ENCODE results near the gene PPP2R2C.

DNA sequence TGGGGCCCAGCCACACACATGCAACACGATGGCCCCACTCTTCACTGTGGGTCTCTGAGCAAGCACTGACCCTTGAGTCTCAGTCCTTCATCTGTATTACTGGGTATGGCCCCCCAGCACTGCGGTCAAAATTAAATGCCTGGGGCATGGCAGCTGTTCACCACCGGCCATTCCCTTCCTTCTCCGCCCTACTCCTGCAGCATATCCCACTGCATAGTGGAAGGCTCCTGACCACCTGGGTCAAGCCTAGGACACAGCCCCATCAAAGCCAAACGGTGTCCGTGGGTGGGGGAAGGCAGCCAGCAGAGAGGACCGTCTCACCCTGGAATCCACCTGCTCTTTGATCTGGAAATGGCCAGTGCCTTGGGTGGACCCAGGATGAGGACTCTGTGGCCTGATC lies 30.7 kb downstream of the PPP2R2C start:
- TF ChIP-seq, protein P1, sequence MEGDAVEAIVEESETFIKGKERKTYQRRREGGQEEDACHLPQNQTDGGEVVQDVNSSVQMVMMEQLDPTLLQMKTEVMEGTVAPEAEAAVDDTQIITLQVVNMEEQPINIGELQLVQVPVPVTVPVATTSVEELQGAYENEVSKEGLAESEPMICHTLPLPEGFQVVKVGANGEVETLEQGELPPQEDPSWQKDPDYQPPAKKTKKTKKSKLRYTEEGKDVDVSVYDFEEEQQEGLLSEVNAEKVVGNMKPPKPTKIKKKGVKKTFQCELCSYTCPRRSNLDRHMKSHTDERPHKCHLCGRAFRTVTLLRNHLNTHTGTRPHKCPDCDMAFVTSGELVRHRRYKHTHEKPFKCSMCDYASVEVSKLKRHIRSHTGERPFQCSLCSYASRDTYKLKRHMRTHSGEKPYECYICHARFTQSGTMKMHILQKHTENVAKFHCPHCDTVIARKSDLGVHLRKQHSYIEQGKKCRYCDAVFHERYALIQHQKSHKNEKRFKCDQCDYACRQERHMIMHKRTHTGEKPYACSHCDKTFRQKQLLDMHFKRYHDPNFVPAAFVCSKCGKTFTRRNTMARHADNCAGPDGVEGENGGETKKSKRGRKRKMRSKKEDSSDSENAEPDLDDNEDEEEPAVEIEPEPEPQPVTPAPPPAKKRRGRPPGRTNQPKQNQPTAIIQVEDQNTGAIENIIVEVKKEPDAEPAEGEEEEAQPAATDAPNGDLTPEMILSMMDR (IDR thresholded peaks at IDR 0.05) = no peak
- no peak for TF ChIP-seq POLR2A (IDR thresholded peaks at IDR 0.05)
